ENCODE data around the gene NFATC1.

DNA sequence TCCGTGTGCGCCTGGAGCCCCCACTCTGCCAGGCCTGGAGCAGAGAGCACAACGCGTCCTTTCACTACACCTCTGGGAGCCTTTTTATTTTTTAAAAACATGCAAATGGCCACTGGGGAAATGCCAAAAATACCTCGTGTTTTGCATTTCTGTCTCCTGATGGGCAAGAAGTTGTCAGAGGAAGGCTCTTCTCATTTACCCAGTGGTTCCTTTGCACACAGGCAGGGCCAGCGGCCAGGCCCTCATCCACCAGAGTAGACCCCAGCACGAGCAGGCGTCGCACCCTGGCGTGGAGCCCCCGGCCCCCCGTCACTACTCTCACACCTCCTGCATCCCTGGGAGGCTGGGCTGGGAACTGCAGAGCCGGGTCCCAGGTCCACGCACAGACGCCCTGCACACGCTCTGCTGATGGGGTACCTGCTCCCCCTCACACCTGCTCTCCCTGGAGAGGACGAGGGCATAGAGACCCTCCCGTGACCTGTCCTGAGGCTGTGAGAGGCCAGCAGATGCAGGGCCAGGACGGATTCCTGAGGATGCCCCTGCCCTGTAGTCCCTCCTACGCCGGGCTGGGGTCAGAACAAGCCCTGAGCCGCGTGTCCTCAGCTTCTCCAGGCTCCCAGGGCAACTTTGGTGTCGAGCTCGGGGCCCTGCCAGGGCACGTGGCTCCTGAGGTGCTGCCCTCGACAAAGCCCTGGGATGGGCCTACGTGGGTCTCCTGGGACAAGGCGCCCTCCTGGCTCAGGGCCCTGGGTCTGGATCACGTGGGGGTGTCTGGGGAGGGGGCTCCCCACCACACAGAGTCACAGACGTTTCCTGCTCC lies 65.0 kb downstream of the NFATC1 start:
- TF ChIP-seq EZH2 (IDR thresholded peaks at IDR 0.05; ENCODE audit: low read length, missing control alignments), result no peak
- TF ChIP-seq, protein P1, sequence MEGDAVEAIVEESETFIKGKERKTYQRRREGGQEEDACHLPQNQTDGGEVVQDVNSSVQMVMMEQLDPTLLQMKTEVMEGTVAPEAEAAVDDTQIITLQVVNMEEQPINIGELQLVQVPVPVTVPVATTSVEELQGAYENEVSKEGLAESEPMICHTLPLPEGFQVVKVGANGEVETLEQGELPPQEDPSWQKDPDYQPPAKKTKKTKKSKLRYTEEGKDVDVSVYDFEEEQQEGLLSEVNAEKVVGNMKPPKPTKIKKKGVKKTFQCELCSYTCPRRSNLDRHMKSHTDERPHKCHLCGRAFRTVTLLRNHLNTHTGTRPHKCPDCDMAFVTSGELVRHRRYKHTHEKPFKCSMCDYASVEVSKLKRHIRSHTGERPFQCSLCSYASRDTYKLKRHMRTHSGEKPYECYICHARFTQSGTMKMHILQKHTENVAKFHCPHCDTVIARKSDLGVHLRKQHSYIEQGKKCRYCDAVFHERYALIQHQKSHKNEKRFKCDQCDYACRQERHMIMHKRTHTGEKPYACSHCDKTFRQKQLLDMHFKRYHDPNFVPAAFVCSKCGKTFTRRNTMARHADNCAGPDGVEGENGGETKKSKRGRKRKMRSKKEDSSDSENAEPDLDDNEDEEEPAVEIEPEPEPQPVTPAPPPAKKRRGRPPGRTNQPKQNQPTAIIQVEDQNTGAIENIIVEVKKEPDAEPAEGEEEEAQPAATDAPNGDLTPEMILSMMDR (conservative IDR thresholded peaks at IDR 0.05 in 1 of 2, IDR thresholded peaks at IDR 0.05 in 1 of 2; ENCODE audit: low read depth in 1 of 2, low read length in 2 of 2), result no peak
